HepG2 (cell line): ENCODE measurements around the gene CDC42BPG. TPM values are rescaled to one million over a fixed set of nuclear protein-coding genes. Genes with fewer than 3 reads are reported as not detected.

Source experiments
- ATAC-seq: fragments of 200-7000 bp; cut with Tn5 transposase; 3 replicates; pipeline ENCODE4 v1.9.1; 2020; ENCODE audit warnings: mild to moderate bottlenecking, moderate library complexity
- BruUV-seq: library from RNA; stranded (reverse); fragments of 400-500 nt; replicated peaks from 2 replicates; lab custom pipeline; 2021; lab: Mats Ljungman, UMichigan
- CTCF ChIA-PET: fragments of 300-600 bp; formaldehyde crosslinking; extraction: SDS; loops from one replicate; lab custom pipeline; 2021; ENCODE audit warnings: low total read pairs, inconsistent platforms, low intra/inter-chr PET ratio; lab: Yijun Ruan, JAX
- POLR2A ChIA-PET: fragments of 350-600 bp; sonication (Branson Sonifier 250); formaldehyde crosslinking; loops from one replicate; lab custom pipeline; 2020; ENCODE audit warnings: antibody characterized with exemption, inconsistent platforms; lab: Yijun Ruan, JAX
- DNase-seq: peaks from one replicate; pipeline ENCODE4 v3.0.0-alpha.2; 2015; ENCODE audit warnings: low spot score
- FAIRE-seq: peaks from 3 replicates; lab custom pipeline; 2011; peaks lifted over from hg19 to GRCh38; lab: Jason Lieb, UNC
- H2AFZ ChIP-seq: one replicate; pipeline ENCODE4 v1.6.1; 2011; ENCODE audit warnings: low read length, inconsistent platforms
- H3K27ac ChIP-seq: fragments of 300-600 bp; 3 replicates; pipeline ENCODE4 v1.8.0; 2011; ENCODE audit warnings: mixed run types, mild to moderate bottlenecking, mixed read lengths, low read length, inconsistent platforms; ENCODE audit not compliant: insufficient read depth; ENCODE audit errors: extremely low read length
- H3K27me3 ChIP-seq, 2 experiments: fragments of 200-600 bp in 1 of 2; 2 replicates in 1 of 2; 3 replicates in 1 of 2; pipeline versions ENCODE4 v1.6.0 to v1.8.0; 2011; ENCODE audit warnings: low read length in 2 of 2, mild to moderate bottlenecking in 2 of 2, moderate library complexity in 2 of 2, inconsistent platforms in 1 of 2; ENCODE audit not compliant: insufficient read depth in 2 of 2, control insufficient read depth in 1 of 2
- H3K36me3 ChIP-seq, 2 experiments: fragments of 200-600 bp in 1 of 2; replicated peaks in 1 of 2; 2 replicates in 1 of 2; 3 replicates in 1 of 2; pipeline versions ENCODE4 v1.5.1 to v1.8.0; 2011; ENCODE audit warnings: low read length in 2 of 2, inconsistent platforms in 1 of 2; ENCODE audit not compliant: insufficient read depth in 2 of 2, control insufficient read depth in 1 of 2
- H3K4me1 ChIP-seq: 2 replicates; pipeline ENCODE4 v1.5.1; 2012; ENCODE audit warnings: low read length, inconsistent platforms; ENCODE audit not compliant: insufficient read depth
- H3K4me2 ChIP-seq: 2 replicates; pipeline ENCODE4 v1.6.0; 2011; ENCODE audit warnings: low read depth, low read length, inconsistent platforms
- H3K4me3 ChIP-seq, 3 experiments: fragments of 200-600 bp in 1 of 3; sonication (generic), shearing (Covaris generic) in 1 of 3; replicated peaks in 1 of 3; 2 replicates each; pipeline ENCODE4 v1.5.1; 2011 to 2016; ENCODE audit warnings: low read length in 3 of 3, inconsistent platforms in 2 of 3, low read depth in 2 of 3, mild to moderate bottlenecking in 2 of 3, control low read depth in 1 of 3, mixed read lengths in 1 of 3; ENCODE audit not compliant: insufficient read depth in 1 of 3
- H3K79me2 ChIP-seq: one replicate; pipeline ENCODE4 v1.6.1; 2011; ENCODE audit warnings: low read length, inconsistent platforms; ENCODE audit not compliant: insufficient read depth
- H3K9ac ChIP-seq: 2 replicates; pipeline ENCODE4 v1.6.0; 2011; ENCODE audit warnings: mild to moderate bottlenecking, low read depth, low read length, inconsistent platforms; ENCODE audit not compliant: insufficient read depth
- H3K9me3 ChIP-seq: 2 replicates; pipeline ENCODE4 v1.5.1; 2012; ENCODE audit warnings: mild to moderate bottlenecking, low read length
- H4K20me1 ChIP-seq: 2 replicates; pipeline ENCODE4 v1.6.0; 2011; ENCODE audit warnings: inconsistent platforms, mild to moderate bottlenecking, low read length, moderate library complexity; ENCODE audit not compliant: insufficient read depth
- ATF7 ChIP-seq, 2 experiments: fragments of 450-650 bp in 1 of 2; sonication (generic) in 1 of 2; formaldehyde crosslinking in 1 of 2; IDR thresholded peaks; 2 replicates each; pipeline versions ENCODE4 v1.4.0 to v1.6.1; 2016 to 2020; ENCODE audit warnings: antibody characterized with exemption in 1 of 2, mild to moderate bottlenecking in 1 of 2, missing genetic modification reagents in 1 of 2
- ATF7-NPFF ChIP-seq: sonication (generic); formaldehyde crosslinking; IDR thresholded peaks from 2 replicates; pipeline ENCODE4 v1.8.1; 2023; ENCODE audit warnings: mild to moderate bottlenecking, low read depth, missing genetic modification reagents, moderate library complexity
- FOXJ3 ChIP-seq: sonication (generic); formaldehyde crosslinking; IDR thresholded peaks from 2 replicates; pipeline ENCODE4 v1.4.0; 2020; ENCODE audit warnings: missing genetic modification reagents, mild to moderate bottlenecking, borderline replicate concordance
- IRF2 ChIP-seq: IDR thresholded peaks from 2 replicates; pipeline ENCODE4 v1.6.1; 2018; ENCODE audit warnings: missing genetic modification reagents, missing compliant biosample characterization
- KLF13 ChIP-seq: sonication (generic); formaldehyde crosslinking; IDR thresholded peaks from 2 replicates; pipeline ENCODE4 v1.4.0; 2020; ENCODE audit warnings: mild to moderate bottlenecking, missing genetic modification reagents
- MAF1 ChIP-seq: sonication (generic); formaldehyde crosslinking; IDR thresholded peaks from 2 replicates; pipeline ENCODE4 v1.5.0; 2020; ENCODE audit warnings: missing genetic modification reagents, borderline replicate concordance
- PCBP2 ChIP-seq: fragments of 200-400 bp; formaldehyde crosslinking; optimal IDR thresholded peaks from 2 replicates; pipeline ENCODE3; 2018; ENCODE audit warnings: low read length, low read depth; ENCODE audit not compliant: poor library complexity, severe bottlenecking
- YEATS2 ChIP-seq: sonication (generic); formaldehyde crosslinking; IDR thresholded peaks from 2 replicates; pipeline ENCODE4 v1.4.0; 2020; ENCODE audit warnings: missing genetic modification reagents, borderline replicate concordance
- ZBTB2 ChIP-seq: sonication (generic); formaldehyde crosslinking; IDR thresholded peaks from 2 replicates; pipeline ENCODE4 v1.8.0; 2022; ENCODE audit warnings: low read depth, missing genetic modification reagents
- ZBTB33 ChIP-seq: sonication (generic); formaldehyde crosslinking; IDR thresholded peaks from 2 replicates; pipeline ENCODE4 v1.4.0; 2020; ENCODE audit warnings: missing genetic modification reagents
- ZBTB34 ChIP-seq: sonication (generic); formaldehyde crosslinking; IDR thresholded peaks from 2 replicates; pipeline ENCODE4 v1.8.0; 2022; ENCODE audit warnings: mild to moderate bottlenecking, missing genetic modification reagents
- ZFAT ChIP-seq: sonication (generic); formaldehyde crosslinking; conservative IDR thresholded peaks from 2 replicates; pipeline ENCODE4 v1.8.1; 2023; ENCODE audit warnings: missing genetic modification reagents, inconsistent platforms
- ZNF691 ChIP-seq: sonication (generic); formaldehyde crosslinking; IDR thresholded peaks from 2 replicates; pipeline ENCODE4 v1.4.0; 2020; ENCODE audit warnings: missing genetic modification reagents, low read depth, mild to moderate bottlenecking, borderline replicate concordance
- ZSCAN25 ChIP-seq: sonication (generic); formaldehyde crosslinking; IDR thresholded peaks from 2 replicates; pipeline ENCODE4 v1.8.0; 2022; ENCODE audit warnings: mild to moderate bottlenecking, missing genetic modification reagents
- WGBS: methylation state at CpG from one replicate; pipeline ENCODE4 v1.1.6; 2017; ENCODE audit warnings: low lambda C conversion rate; 5-methylcytosine and 5-hydroxymethylcytosine counted together
- in situ Hi-C: cut with HindIII; loops from 2 replicates; pipeline ENCODE4 v1.10.0; 2017; ENCODE audit warnings: low pct_unique_long_range_greater_than_20kb; ENCODE audit not compliant: extremely low pct_ligation_motif_present
- intact Hi-C: fragments of 100-400 bp; cut with micrococcal nuclease; formaldehyde crosslinking; loops from one replicate; pipeline ENCODE4 v1.10.0; 2022; ENCODE audit not compliant: unreplicated experiment
- polyA plus RNA-seq, 8 experiments: library from polyadenylated mRNA; depleted of rRNA in 3 of 8; stranded (reverse) in 7 of 8; unstranded in 1 of 8; fragments of >200 nt; fragmentation: Illumina TruSeq in 4 of 8; extraction: Trizol in 4 of 8; gene quantifications; 2 replicates each; pipeline versions ENCODE4 v1.2.1 to v1.2.3, GENCODE V29; 2011 to 2016; ENCODE audit warnings: low read depth in 4 of 8, missing spikeins in 1 of 8, mixed read lengths in 1 of 8; ENCODE audit not compliant: insufficient read depth in 1 of 8
- total RNA-seq, 5 experiments: library from RNA; depleted of rRNA; stranded (reverse); fragments of >200 nt; fragmentation: Illumina TruSeq; extraction: Trizol; gene quantifications; 2 replicates each; pipeline ENCODE4 v1.2.3, GENCODE V29; 2016; ENCODE audit warnings: low read depth in 1 of 5

The CDC42BPG gene
- total and polyA plus RNA-seq, 2 of the 13 experiments (the other 11 are each of a cell fraction or from before 2014, with no cell fraction given), result 0.55 to 1.4 TPM

- Histone ChIP-seq H3K27me3 (no peaks in the 10 kb centered on the region), H4K20me1 (no peaks in the 10 kb centered on the region), H3K4me1 (peaks cover 43% of the 10 kb centered on the region), H2AFZ (no peak overlapping the region), H3K27ac (no peak overlapping the region), H3K4me2 (no peak overlapping the region), H3K9ac (no peak overlapping the region), H3K9me3 (no peaks in the 10 kb centered on the region), H3K36me3 (no peaks in the 10 kb centered on the region; a peak in 1 of 5 replicates), H3K4me3 (no peak overlapping the region), H3K79me2 (no peaks in the 10 kb centered on the region)
- DNase-seq, result no peak
- 57% methylated on average over 5 of the region's 5 CpGs for WGBS
- CTCF ChIA-PET, result no interaction called here
- intact Hi-C loops, result no loop called here
- POLR2A ChIA-PET, result no interaction called here
- ATAC-seq, result no peak
- BruUV-seq, result no TSS peak
- FAIRE-seq, result no peak
- in situ Hi-C loops, result no loop called here
- no peak for TF ChIP-seq IRF2
- no peak for TF ChIP-seq KLF13
- TF ChIP-seq ZSCAN25 (CRISPR knock-in tag), result no peak
- TF ChIP-seq FOXJ3, result no peak
- no peak for TF ChIP-seq ZNF691 (CRISPR knock-in tag)
- TF ChIP-seq ATF7 (IDR thresholded peaks at IDR 0.05), result no peak
- no peak for TF ChIP-seq ATF7 (CRISPR knock-in tag; IDR thresholded peaks at IDR 0.05)
- TF ChIP-seq ZBTB33 (CRISPR knock-in tag), result no peak
- TF ChIP-seq ZBTB2, result no peak
- no peak for TF ChIP-seq ZBTB34 (CRISPR knock-in tag)
- no peak for TF ChIP-seq ZFAT
- no peak for TF ChIP-seq PCBP2
- no peak for TF ChIP-seq ATF7-NPFF (CRISPR knock-in tag)
- TF ChIP-seq MAF1, result no peak
- TF ChIP-seq YEATS2, result no peak
Observed at GRCh38 chr11:64813826-64814225, 30.6 kb downstream of the CDC42BPG start.
